GDM1 (cell line): ENCODE data around the gene MSI2.

Experiments used
- DNase-seq: peaks from one replicate; lab custom pipeline; 2025; lab: John Stamatoyannopoulos, UW

MSI2 gene

GRCh38 chr17:57556977-57557376 is 300.7 kb downstream of the MSI2 start:
- DNase-seq = no peak

GRCh38 chr17:57557416-57557815 is 301.1 kb downstream of the MSI2 start:
- no peak for DNase-seq

- DNase-seq = peak; percentile 69
Observed at GRCh38 chr17:57557834-57558681, 301.7 kb downstream of the MSI2 start.

GRCh38 chr17:57559226-57559625 is 302.9 kb downstream of the MSI2 start:
- DNase-seq = no peak

GRCh38 chr17:57559634-57560318 is 303.5 kb downstream of the MSI2 start:
- DNase-seq = no peak

- DNase-seq = no peak
Observed at GRCh38 chr17:57560319-57560705, 304.0 kb downstream of the MSI2 start.

- DNase-seq = no peak
Observed at GRCh38 chr17:57561072-57561861, 304.9 kb downstream of the MSI2 start.

GRCh38 chr17:57562184-57562698 is 305.9 kb downstream of the MSI2 start:
- DNase-seq = no peak

GRCh38 chr17:57563958-57564357 is 307.6 kb downstream of the MSI2 start:
- no peak for DNase-seq

- no peak for DNase-seq
Observed at GRCh38 chr17:57565176-57565575, 308.9 kb downstream of the MSI2 start.

- DNase-seq = no peak
Observed at GRCh38 chr17:57566721-57567120, 310.4 kb downstream of the MSI2 start.

- DNase-seq = no peak
Observed at GRCh38 chr17:57567251-57567650, 310.9 kb downstream of the MSI2 start.

GRCh38 chr17:57568340-57568739 is 312.0 kb downstream of the MSI2 start:
- DNase-seq = no peak

- DNase-seq = no peak
Observed at GRCh38 chr17:57569021-57569420, 312.7 kb downstream of the MSI2 start.

GRCh38 chr17:57569853-57570252 is 313.5 kb downstream of the MSI2 start:
- DNase-seq = no peak

- DNase-seq = no peak
Observed at GRCh38 chr17:57570724-57571344, 314.5 kb downstream of the MSI2 start.

GRCh38 chr17:57572062-57572461 is 315.7 kb downstream of the MSI2 start:
- no peak for DNase-seq

- DNase-seq = no peak
Observed at GRCh38 chr17:57572600-57572999, 316.3 kb downstream of the MSI2 start.

GRCh38 chr17:57574040-57574513 is 317.8 kb downstream of the MSI2 start:
- DNase-seq = no peak

GRCh38 chr17:57576744-57577143 is 320.4 kb downstream of the MSI2 start:
- no peak for DNase-seq

GRCh38 chr17:57577751-57578607 is 321.7 kb downstream of the MSI2 start:
- no peak for DNase-seq
